ENCODE data around the gene KLHL35.
A peak's percentile ranks its signal among the peaks of the same experiment; 100 is the strongest.

The KLHL35 gene

DNA sequence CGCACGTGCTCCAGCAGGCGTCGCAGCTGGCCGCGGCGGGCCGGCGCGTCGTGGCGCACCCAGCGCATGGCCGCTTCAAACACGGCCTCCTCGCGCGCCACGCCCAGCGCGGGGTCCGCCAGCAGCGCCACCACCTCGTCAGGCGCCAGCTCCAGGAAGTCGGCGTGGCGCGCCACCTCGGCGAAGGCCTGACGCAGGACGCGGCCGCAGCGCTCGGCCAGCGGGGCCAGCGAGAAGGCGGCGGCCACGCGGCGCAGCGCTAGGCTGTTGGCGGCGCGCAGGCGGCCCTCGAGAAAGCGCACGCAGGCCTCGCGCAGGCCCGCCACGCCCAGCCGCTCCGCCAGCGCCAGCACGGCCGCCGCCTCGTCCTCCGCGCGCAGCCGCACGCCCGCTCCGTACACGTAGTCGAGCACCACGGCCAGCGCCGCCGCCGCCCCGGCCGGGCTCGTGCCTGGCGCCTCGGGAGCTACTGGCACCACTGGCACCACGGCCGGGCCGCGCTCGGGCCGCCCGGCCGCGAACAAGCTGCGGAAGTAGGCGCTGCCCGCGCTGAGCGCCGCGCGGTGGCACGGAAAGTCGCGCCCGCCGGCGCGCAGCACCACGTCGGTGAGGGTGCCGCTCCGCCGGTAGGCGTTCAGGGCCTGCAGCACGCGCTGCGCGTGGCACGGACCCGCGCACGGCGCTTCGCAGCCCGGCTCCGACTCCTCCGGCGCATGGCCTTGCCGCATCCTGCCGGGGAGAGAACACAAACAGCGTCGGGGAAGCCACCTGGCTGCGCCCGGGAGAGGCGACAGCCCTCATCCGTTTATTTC is 2.9 kb downstream of the KLHL35 start:
- in situ Hi-C loops (cut with MboI; ENCODE audit: low pct_unique_long_range_greater_than_20kb, low sequenced_read_pairs, unreplicated experiment), result no loop called here
- TF ChIP-seq, protein P1, sequence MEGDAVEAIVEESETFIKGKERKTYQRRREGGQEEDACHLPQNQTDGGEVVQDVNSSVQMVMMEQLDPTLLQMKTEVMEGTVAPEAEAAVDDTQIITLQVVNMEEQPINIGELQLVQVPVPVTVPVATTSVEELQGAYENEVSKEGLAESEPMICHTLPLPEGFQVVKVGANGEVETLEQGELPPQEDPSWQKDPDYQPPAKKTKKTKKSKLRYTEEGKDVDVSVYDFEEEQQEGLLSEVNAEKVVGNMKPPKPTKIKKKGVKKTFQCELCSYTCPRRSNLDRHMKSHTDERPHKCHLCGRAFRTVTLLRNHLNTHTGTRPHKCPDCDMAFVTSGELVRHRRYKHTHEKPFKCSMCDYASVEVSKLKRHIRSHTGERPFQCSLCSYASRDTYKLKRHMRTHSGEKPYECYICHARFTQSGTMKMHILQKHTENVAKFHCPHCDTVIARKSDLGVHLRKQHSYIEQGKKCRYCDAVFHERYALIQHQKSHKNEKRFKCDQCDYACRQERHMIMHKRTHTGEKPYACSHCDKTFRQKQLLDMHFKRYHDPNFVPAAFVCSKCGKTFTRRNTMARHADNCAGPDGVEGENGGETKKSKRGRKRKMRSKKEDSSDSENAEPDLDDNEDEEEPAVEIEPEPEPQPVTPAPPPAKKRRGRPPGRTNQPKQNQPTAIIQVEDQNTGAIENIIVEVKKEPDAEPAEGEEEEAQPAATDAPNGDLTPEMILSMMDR (IDR thresholded peaks at IDR 0.05; ENCODE audit: extremely low read depth, insufficient read depth, missing control alignments), result no peak
- peak; percentile 91 for DNase-seq (ENCODE audit: low spot score)

DNA sequence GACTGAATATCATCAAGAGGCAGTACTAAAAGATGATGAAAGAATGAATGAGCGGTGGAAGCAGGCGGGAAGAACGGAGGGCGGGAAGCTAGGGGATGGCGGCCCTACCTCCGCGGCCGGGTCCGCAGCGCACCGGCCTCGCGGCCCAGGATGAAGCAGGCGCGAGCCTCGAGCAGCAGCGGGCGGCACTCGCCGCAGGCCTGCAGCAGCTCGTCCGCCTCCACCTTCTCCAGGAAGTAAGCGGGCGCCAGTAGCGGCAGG is 3.4 kb downstream of the KLHL35 start:
- no peak for DNase-seq (ENCODE audit: low spot score)
- in situ Hi-C loops (cut with MboI; ENCODE audit: low pct_unique_long_range_greater_than_20kb, low sequenced_read_pairs, unreplicated experiment), result no loop called here

DNA sequence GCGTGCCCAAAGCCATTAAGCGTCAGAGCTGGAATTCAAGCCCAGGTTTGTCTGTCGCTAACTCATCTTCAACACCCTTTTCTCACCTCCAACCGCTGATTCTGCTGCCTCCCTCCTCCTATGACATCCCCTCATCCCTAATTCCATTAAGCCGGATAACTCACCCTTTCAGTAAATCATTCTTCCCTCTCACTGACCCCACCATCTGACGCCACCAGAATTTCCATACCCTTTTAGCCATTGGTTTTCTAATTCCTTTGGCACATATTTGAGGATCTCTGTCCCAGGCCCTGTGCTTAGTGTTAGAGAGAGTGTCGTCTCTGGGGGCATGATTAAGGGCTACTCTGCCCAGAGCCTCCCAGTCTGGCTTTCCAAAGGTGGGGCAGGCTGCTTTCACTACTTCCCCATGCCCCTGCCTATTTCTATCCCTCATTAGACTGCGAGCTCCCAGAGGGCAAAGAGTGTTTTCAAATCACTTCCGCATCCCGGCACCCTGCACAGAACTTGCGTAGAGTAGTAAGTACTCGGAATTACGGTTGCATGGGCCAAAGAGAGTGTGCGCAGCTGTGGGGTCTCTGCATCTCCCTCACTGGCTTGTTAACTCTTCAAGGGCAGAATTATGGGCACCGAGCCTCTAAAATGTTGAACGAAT is 3.9 kb downstream of the KLHL35 start:
- DNase-seq (ENCODE audit: low spot score), result no peak
- in situ Hi-C loops (cut with MboI; ENCODE audit: low pct_unique_long_range_greater_than_20kb, low sequenced_read_pairs, unreplicated experiment), result no loop called here
- TF ChIP-seq, protein P1 (IDR thresholded peaks at IDR 0.05; ENCODE audit: extremely low read depth, insufficient read depth, missing control alignments), result no peak

More for the DNA sequence above, 3.4 kb downstream of the KLHL35 start:
- TF ChIP-seq, protein P1 (IDR thresholded peaks at IDR 0.05; ENCODE audit: extremely low read depth, insufficient read depth, missing control alignments), result no peak

DNA sequence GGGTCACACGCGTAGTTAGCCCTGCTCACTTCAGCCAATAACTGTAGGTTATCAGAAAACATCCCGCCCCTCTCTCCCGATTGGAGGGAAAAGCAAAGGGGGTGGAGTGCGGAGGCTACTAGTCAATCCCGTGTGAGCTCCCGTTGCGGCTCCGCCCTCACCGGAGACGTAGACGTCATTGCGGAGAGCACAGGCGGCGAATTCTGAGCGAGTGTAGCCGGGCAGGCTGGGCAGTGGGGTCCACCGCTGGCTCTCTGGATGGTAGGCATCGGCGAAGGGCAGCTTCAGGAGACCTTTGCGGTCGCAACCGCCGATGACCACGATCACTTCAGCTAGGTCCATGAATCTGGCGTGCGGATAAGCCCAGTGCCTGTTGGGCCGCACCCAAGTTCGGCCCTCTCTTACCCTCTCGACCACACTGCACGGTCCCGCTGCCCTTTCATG is 4.7 kb downstream of the KLHL35 start:
- TF ChIP-seq, protein P1 (IDR thresholded peaks at IDR 0.05; ENCODE audit: extremely low read depth, insufficient read depth, missing control alignments), result no peak
- DNase-seq (ENCODE audit: low spot score), result peak; percentile 87
- in situ Hi-C loops (cut with MboI; ENCODE audit: low pct_unique_long_range_greater_than_20kb, low sequenced_read_pairs, unreplicated experiment), result no loop called here

DNA sequence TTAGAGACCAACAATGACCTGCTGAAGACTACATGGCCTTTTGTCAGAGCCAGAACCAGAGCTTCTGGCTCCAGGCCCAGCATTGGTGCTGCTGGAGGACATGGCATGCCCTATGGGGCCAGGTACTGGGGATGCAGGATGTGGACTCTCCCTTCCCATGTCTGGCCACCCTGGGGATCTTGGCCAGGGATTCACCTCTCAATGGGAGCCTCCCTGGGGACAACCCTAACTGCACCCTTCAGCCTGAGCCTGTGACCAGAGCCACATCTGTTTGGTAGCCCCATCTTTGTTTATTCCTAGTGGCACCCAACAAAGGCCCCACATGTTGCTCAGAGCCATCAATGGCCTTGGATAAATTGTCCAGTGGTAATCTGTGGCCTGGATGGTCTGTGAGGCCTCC is 5.8 kb downstream of the KLHL35 start:
- TF ChIP-seq, protein P1 (IDR thresholded peaks at IDR 0.05; ENCODE audit: extremely low read depth, insufficient read depth, missing control alignments), result no peak
- in situ Hi-C loops (cut with MboI; ENCODE audit: low pct_unique_long_range_greater_than_20kb, low sequenced_read_pairs, unreplicated experiment), result no loop called here
- DNase-seq (ENCODE audit: low spot score), result no peak

DNA sequence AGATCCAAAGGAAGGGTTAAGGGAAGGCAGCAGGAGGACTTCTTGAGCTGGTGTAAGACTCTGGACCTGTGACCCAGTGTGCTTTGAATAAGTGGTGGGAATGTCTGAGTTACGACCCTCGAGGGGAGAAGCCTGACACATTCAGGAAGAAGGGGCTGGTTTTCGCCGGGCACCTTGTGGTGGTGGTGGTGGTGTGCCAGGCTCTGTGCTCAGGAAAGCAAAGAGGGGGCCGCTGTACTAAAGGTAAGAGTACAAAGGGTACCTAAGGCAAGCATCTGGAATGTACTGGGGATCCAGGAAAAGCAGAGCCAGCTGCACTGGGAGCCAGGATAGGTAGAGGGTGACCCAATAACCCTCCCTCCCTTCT is 6.3 kb downstream of the KLHL35 start:
- TF ChIP-seq, protein P1 (IDR thresholded peaks at IDR 0.05; ENCODE audit: extremely low read depth, insufficient read depth, missing control alignments), result no peak
- no peak for DNase-seq (ENCODE audit: low spot score)
- in situ Hi-C loops (cut with MboI; ENCODE audit: low pct_unique_long_range_greater_than_20kb, low sequenced_read_pairs, unreplicated experiment), result no loop called here
